Right lobe of liver (tissue), 6 donors: ENCODE measurements around the gene SOX12. TPM values are rescaled to one million over a fixed set of nuclear protein-coding genes. Genes with fewer than 3 reads are reported as not detected.

Experiments
- ATAC-seq, 4 donors: fragments of 200-7000 bp; cut with Tn5 transposase; one replicate each; pipeline ENCODE4 v1.9.1; 2020; ENCODE audit warnings: mild to moderate bottlenecking in 4 of 4, moderate library complexity in 4 of 4
- DNase-seq, 3 donors: peaks; one replicate each; pipeline ENCODE4 v3.0.0-alpha.2; 2020
- H3K27ac ChIP-seq, 3 donors: fragments of 200-600 bp; one replicate each; pipeline ENCODE4 v1.8.0; 2022
- H3K27me3 ChIP-seq, 2 donors: fragments of 200-600 bp; one replicate each; pipeline ENCODE4 v1.8.0; 2022
- H3K36me3 ChIP-seq, 4 donors: fragments of 200-600 bp; sonication (generic) in 1 of 4; one replicate each; pipeline versions ENCODE4 v1.5.1 to v1.8.0; 2017 to 2022; ENCODE audit warnings: control low read depth in 1 of 4
- H3K4me1 ChIP-seq, 4 donors: fragments of 200-600 bp; sonication (generic) in 1 of 4; one replicate each; pipeline versions ENCODE4 v1.5.1 to v1.8.0; 2017 to 2022; ENCODE audit warnings: control low read depth in 1 of 4
- H3K4me3 ChIP-seq, 3 donors: fragments of 200-600 bp; one replicate each; pipeline ENCODE4 v1.8.0; 2022
- H3K9me3 ChIP-seq, 4 donors: fragments of 200-600 bp; sonication (generic) in 1 of 4; one replicate each; pipeline versions ENCODE4 v1.5.1 to v1.8.0; 2017 to 2022; ENCODE audit warnings: control low read depth in 1 of 4
- CTCF ChIP-seq, 4 donors: fragments of 200-600 bp in 3 of 4; fragments of 450-650 bp in 1 of 4; IDR thresholded peaks; one replicate each; pipeline versions ENCODE4 v1.5.1 to v1.8.0; 2016 to 2022; ENCODE audit warnings: antibody characterized with exemption in 4 of 4, mild to moderate bottlenecking in 2 of 4
- POLR2A ChIP-seq: fragments of 450-650 bp; IDR thresholded peaks from one replicate; pipeline ENCODE4 v1.6.1; 2017; ENCODE audit warnings: antibody characterized with exemption, mild to moderate bottlenecking
- WGBS: methylation state at CpG from one replicate; pipeline ENCODE4 v1.1.6; 2018; ENCODE audit warnings: low coverage, low lambda C conversion rate; ENCODE audit not compliant: insufficient coverage; ENCODE audit errors: missing lambda C conversion rate; 5-methylcytosine and 5-hydroxymethylcytosine counted together
- intact Hi-C, 2 donors: fragments of 100-400 bp; cut with DNase I; formaldehyde crosslinking; loops; one replicate each; pipeline versions ENCODE4 v1.11.2 to v1.14.1; 2022
- total RNA-seq, 6 experiments: library from RNA; depleted of rRNA in 2 of 6; stranded (reverse); fragments of >200 nt in 2 of 6; fragmentation: NEBNext Ultra II Directional in 3 of 6; extraction: Animal tissue kit (Norgen Biotek cat#: 25700) in 3 of 6; gene quantifications; one replicate each; pipeline versions ENCODE4 v1.1.0 to v1.2.4, GENCODE V29; 2016 to 2023
- donor health status: DM: no; HTN: yes; CAD: no.
- donor health status: DM: no; HTN: no; CAD: no.
- donor health status: DM: no; HTN: no; CAD: no.
- donor health status: DM: no; HTN: yes; CAD: no.
- donor health status: DM: no; HTN: yes; CAD: no.

The SOX12 gene
- total RNA-seq, 6 experiments from 2014 or later, result 3.6 to 6.4 (median 4.6) TPM

GRCh38 chr20:358891-359555 lies 33.7 kb downstream of the SOX12 start:
- H3K4me1 ChIP-seq, result peaks cover 0 to 9% (median 2%) of the 10 kb centered on the region in 4 donors
- no peak overlapping the region for H3K4me3 ChIP-seq
- H3K27ac ChIP-seq, result no peak overlapping the region
- no peak for DNase-seq
- no peak for ATAC-seq
- H3K27me3 ChIP-seq, result no peaks in the 10 kb centered on the region
- intact Hi-C loops, result loop anchor here (5.0 to 10.0 kb wide), 2 partner anchors 126 to 128 kb away; no protein-coding TSS in a partner anchor
- no peaks in the 10 kb centered on the region for H3K36me3 ChIP-seq
- no peak for TF ChIP-seq POLR2A
- TF ChIP-seq CTCF (IDR thresholded peaks at IDR 0.05), result no peak
- 86% methylated on average over 4 of the region's 4 CpGs for WGBS
- no peaks in the 10 kb centered on the region for H3K9me3 ChIP-seq

- WGBS, result 74% methylated on average over 7 of the region's 8 CpGs
- H3K4me1 ChIP-seq, result peaks cover 0 to 14% (median 4%) of the 10 kb centered on the region in 4 donors
- intact Hi-C loops, result no loop called here
- no peaks in the 10 kb centered on the region for H3K27me3 ChIP-seq
- no peak for ATAC-seq
- TF ChIP-seq CTCF (IDR thresholded peaks at IDR 0.05), result no peak
- TF ChIP-seq POLR2A, result no peak
- no peaks in the 10 kb centered on the region for H3K9me3 ChIP-seq
- H3K4me3 ChIP-seq, result no peak overlapping the region
- no peak overlapping the region for H3K27ac ChIP-seq
- DNase-seq, result no peak
- H3K36me3 ChIP-seq, result no peaks in the 10 kb centered on the region
These were observed 36.2 kb downstream of the SOX12 start for GRCh38 chr20:361561-361960.

- Histone ChIP-seq H3K27me3 (no peaks in the 10 kb centered on the region), H3K4me3 (no peak overlapping the region), H3K9me3 (no peaks in the 10 kb centered on the region), H3K4me1 (peaks cover 0 to 15% (median 4%) of the 10 kb centered on the region in 4 donors), H3K27ac (peak overlapping the region in 2 of 3 donors; percentile 34 to 39), H3K36me3 (no peaks in the 10 kb centered on the region)
- ATAC-seq, result peak; percentile 93 to 96 (median 94)
- peak; percentile 32 for TF ChIP-seq POLR2A
- peak; percentile 53 to 70 (median 58) for TF ChIP-seq CTCF (IDR thresholded peaks at IDR 0.05)
- 39% methylated on average over 9 of the region's 13 CpGs for WGBS
- intact Hi-C loops, result no loop called here
- peak; percentile 97 to 99 (median 97) for DNase-seq
These were observed 37.2 kb downstream of the SOX12 start for GRCh38 chr20:362271-363254.

GRCh38 chr20:363319-364078 lies 38.1 kb downstream of the SOX12 start:
- WGBS, result 27% methylated on average over 2 of the region's 13 CpGs
- H3K36me3 ChIP-seq, result no peaks in the 10 kb centered on the region
- no peaks in the 10 kb centered on the region for H3K9me3 ChIP-seq
- DNase-seq, result peak in 1 of 3 donors; percentile 34
- H3K4me1 ChIP-seq, result peaks cover 0 to 15% (median 4%) of the 10 kb centered on the region in 4 donors
- intact Hi-C loops, result no loop called here
- H3K27ac ChIP-seq, result peak overlapping the region in 2 of 3 donors; percentile 34 to 39
- no peak overlapping the region for H3K4me3 ChIP-seq
- peak in 2 of 4 donors; percentile 3 to 52 for ATAC-seq
- H3K27me3 ChIP-seq, result no peaks in the 10 kb centered on the region
- TF ChIP-seq CTCF (IDR thresholded peaks at IDR 0.05) (no peak), POLR2A (no peak)
